NCI-H82 treated with DMSO at 0.1 percent for 48 hours (cell line): ENCODE results near the gene HMOX1.
"Not testable (repeated sequence)": the region's sequence is repeated elsewhere in the genome, so short reads cannot be mapped to it uniquely, and the experiment has no call there.

Experiments
- DNase-seq: peaks from one replicate; lab custom pipeline; 2025; ENCODE audit not compliant: unreplicated experiment; lab: John Stamatoyannopoulos, UW

The HMOX1 gene

DNA sequence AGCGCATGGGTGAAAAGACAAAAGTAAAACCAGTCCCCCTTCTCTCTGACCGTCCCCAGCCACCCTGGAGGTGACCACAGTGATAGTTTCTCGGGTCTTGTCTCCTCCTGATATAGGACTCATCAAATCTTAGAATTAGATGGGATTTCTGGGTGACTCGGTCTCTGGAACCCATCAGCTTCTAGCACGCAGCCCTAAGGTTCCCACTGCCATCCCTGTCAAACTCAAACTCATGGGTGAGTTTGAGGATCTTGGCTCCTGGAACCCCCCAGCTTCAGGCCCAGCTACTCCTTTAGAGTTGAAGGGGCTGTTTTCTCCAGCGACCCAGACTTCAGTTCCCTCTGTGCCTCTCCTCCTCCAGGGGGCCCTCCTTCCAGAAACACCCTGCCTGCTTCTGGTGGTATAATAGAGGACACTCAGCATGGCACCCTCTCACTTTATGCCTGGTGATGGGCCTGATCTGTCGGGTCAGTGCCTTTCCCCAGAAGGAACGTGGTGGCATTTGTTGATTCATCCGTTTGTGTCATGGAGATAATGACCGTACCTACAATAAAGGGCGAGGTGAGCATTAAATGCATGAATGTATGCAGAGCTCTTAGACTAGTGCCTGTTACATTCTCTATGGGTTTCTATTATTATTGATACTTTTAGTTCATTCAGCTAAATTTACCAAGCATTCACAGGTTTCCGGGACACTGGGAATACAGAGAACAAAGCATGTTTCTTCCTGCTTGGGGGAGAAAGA lies 50.8 kb downstream of the HMOX1 start:
- DNase-seq = no peak

DNA sequence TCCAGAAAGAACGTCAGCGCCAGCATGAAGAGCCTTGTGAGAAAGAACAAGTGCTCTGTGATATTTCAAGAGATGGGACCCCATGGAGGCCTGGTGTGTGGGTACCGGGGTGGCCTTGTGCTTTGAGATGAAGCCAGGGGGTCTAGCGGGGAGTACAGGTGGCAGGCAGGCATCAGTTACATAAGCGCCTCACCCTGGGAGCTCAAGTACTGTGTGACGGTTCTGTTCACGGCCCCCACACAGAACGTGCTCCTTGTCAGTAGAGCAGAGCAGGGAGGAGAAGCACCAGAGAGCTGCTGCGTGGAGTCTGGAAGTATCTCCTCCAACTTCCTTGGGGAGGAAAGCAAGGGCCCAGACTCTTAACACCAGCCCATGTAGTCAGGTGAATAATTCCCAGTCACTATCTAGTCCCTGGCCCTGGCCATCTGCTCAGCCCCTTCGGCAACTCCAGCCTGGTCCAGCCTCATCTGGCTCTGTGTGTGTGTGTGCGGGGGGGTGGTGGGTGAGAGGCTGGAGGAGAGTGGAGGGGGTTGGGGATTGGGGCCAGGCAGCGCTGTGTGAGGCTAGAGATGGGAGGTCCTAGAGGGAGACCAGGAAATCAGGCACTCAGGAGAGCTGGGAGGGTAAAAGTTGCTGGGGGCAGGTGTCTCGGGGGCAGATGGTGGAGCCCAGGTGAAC lies 51.5 kb downstream of the HMOX1 start:
- no peak for DNase-seq

DNA sequence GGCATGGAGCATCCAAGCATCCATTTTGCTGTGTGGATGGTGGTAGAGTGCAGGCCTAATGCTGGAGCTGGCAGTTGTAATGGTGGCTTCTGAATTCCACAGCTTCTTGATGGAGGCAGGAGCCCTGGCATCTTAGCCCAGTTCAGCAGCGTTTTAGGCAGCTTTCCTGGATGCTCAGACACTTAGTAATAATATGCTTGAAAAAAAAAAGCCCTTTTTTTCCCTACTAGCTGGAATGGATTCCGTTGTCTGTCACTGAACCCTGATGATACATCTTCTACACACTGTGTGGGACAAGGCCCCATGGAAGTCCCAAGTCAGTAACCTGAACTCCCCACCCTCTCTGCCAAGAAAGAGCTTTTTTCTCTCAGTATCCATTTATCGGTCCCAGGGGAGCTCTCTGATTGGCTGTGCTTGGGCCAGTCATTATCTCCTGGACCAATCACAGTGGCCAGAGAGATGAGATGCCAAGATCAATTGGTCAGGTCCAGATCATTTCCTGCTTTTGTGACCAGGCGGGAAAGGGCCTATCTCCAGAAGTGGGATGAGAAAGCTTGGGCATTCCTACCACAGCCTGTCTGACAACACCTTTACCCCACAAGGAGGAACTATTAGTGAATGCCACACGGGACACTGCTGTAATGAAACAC lies 53.3 kb downstream of the HMOX1 start:
- DNase-seq = no peak

DNA sequence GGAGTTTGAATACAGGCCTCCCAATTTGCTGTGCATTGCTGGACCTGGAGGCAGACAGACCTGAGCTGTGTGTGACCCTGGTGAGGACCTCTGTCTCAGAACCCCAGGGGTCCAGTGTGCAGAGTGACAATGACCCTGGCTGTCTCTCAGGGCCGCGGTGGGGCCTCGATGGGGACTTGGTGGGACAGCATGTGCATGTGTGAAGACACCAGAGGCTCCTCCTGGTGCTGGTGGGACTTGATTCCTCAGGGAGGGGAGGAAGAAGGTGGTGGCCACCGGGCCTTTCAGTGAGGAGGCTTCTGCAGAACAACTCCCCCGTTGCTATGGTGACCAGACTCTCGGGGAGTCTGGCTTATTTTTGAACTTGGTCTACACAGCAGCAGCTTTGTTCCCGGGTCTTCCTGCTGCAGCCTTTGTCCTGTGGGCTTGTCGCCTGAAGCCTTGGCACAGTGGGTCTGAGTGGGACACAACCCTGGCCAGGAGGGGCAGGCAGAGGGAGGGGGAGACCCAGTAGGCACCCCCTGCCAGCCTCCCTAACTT lies 54.4 kb downstream of the HMOX1 start:
- DNase-seq = no peak

DNA sequence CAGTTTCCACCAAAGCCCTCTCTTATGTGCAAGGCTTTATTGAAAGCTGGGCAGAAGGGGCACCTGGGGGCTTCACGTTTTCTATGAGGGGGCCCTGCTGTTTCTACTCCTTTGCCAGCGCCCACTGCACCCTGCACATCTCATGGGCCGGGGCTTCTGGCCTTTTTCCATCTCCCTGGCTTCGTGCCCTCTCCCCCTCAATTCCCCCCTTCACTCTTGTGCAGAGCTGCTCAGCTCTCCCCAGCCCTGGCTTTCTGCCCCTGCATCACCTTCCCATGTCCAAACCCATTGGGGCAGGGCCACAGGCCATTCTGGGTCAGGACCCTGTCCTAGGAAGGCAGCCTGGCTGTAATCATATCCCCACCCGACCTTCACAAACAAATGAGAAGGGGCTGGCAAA lies 55.5 kb downstream of the HMOX1 start:
- no peak for DNase-seq

DNA sequence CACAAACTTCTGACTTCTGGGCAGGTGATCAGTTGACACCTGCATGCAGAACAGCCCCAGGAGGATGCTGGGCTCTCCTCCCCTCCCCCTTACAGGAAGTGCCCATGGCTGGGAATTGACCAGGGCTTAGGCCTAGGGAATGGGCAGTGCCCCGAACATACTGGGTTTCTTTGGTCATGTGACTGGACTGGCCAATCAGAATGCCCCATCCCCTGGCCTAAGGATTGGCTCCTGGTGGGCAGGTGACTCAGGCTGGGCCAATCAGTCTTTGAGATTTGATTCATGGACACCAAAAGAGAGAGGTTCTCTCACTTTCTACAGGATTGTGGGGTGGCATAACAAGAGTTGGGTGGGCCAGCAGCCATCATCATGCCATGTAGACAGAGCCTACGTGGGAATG lies 56.2 kb downstream of the HMOX1 start:
- DNase-seq = no peak

DNA sequence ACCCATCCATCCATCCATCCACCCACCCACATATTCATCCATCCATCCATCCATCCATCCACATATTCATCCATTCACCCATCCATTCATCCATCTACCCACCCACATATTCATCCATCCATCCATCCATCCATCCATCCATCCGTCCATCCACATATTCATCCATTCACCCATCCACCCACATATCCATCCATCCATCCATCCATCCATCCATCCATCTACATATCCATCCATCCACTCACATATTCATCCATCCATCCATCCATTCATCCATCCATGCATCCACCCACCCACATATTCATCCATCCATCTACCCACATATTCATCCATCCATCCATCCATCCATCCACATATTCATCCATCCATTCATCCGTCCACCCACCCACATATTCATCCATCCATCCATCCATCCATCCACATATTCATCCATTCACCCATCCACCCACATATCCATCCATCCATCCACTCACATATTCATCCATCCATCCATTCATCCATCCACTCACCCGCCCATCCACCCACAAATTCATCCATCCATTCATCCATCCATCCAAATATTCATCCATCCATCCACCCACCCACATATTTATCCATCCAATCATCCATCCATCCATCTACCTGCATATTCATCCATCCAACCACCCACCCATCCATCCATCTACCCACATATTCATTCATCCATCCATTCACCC lies 57.9 kb downstream of the HMOX1 start:
- DNase-seq = not testable (repeated sequence)

DNA sequence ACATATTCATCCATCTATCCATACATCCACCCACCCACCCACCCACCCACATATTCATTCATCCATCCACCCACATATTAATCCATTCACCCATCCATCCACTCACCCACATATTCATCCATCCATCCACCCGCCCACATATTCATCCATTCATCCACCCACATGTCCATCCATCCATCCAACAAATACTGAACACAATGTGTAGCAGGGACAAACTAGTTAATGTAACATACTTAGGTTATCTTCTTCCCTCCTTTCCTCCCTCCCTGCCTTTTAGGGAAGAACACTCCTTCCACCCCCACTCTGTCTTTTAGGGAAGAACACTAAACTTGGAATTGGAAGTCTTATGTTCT lies 58.4 kb downstream of the HMOX1 start:
- no peak for DNase-seq

DNA sequence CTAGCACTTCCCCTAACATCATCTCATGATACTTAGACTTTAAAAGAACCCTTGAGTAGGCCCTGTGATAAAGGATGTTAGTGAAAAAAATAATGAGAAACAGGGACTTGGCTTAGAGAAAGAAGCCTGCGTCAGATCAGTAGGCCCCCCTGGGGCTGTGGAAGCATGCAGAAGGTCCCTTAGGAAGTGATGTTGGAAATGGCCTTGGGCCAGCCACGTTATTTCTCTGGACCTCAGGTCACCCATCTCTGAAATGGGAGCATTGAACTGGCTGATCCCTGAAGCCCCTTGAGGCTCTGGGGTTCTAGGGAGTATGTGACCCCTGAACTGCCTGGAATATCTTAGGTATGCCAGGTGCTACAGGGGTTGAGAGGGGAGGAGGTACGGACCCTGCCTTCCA lies 59.2 kb downstream of the HMOX1 start:
- no peak for DNase-seq

DNA sequence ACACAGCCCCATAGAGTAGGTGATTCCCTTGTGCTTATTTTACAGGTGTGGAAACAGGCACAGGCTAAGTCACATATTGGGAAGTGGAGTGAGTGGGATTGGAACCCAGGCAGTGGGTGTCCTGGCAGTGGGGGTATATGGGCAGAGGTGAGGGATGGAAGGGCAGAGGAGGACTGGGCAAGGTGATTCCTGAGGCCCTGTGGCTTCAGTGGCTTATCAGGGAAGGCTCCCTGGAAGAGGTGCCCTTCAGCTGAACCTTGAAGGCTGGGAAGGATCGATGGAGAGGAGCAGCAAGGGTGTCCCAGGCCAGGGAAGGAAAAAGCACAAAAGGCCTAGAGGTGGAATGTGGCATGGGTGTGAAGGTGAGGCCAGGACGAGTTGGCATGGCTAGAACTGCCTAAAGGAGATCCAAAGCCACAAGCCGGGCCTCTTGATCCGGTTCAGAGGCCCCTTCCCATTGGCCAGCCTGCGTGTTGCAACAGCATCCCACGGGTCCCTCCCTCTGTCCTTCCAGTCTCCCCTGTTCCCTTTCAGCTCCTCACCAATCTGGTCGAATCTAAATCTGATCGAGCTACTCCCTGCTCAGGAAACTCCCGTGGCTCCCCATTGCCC lies 60.7 kb downstream of the HMOX1 start:
- DNase-seq = no peak

DNA sequence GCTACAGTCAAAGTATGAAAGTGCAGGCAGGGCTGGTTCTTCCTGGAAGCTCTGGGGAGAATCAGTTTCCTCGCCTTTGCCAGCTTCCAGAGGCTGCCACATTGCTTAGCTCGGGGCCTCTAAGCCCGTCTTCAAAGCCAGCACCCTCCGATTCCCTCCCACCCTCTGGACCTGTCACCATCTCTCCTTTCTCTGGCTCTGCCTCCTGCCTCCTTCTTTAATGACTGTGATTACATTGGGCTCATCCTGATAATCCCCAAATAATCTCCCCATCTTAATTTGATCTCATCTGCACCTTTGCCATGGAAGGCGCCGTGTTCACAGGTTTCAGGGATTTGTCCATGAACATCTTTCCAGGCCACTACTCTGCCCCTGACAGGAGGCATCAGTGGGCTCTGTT lies 61.6 kb downstream of the HMOX1 start:
- peak; percentile 84 for DNase-seq

DNA sequence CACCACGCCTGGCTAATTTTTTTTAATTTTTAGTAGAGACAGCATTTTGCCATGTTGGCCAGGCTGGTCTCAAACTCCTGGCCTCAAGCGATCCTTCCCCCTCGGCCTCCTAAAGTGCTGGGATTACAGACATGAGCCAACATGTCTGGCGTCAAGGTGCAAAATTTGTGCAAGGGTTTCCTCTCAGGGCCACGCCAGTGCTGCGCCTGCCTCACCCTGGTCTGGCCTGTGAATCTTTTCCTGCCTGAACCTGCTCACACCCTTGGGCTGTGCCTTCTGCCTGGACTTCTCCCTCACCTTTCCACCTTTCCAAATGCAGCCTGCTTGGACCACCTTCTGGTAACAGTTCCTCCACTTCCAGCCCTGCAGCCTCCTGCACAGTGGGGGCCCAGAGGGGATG lies 62.4 kb downstream of the HMOX1 start:
- no peak for DNase-seq
